GM06990 (cell line): ENCODE results near the gene CRYBB3.

Experiments
- DNase-seq: peaks from one replicate; pipeline ENCODE4 v3.0.0-alpha.2; 2011; ENCODE audit not compliant: insufficient read length; ENCODE audit errors: extremely low read depth
- H3K27me3 ChIP-seq: replicated peaks from 2 replicates; pipeline ENCODE4 v1.6.0; 2011; ENCODE audit warnings: low read length; ENCODE audit not compliant: control insufficient read depth, insufficient read depth
- H3K36me3 ChIP-seq: 2 replicates; pipeline ENCODE4 v1.5.1; 2011; ENCODE audit warnings: low read length; ENCODE audit not compliant: control insufficient read depth, insufficient read depth
- H3K4me3 ChIP-seq: replicated peaks from 2 replicates; pipeline ENCODE4 v1.5.1; 2011; ENCODE audit warnings: low read depth, mild to moderate bottlenecking, control low read depth, low read length
- TF ChIP-seq, protein P1 (sequence below): IDR thresholded peaks from 2 replicates; pipeline ENCODE4 v1.5.1; 2011; ENCODE audit warnings: low read length, control low read depth, mild to moderate bottlenecking, inconsistent platforms; ENCODE audit not compliant: insufficient read depth, poor library complexity, severe bottlenecking

Gene CRYBB3

DNA sequence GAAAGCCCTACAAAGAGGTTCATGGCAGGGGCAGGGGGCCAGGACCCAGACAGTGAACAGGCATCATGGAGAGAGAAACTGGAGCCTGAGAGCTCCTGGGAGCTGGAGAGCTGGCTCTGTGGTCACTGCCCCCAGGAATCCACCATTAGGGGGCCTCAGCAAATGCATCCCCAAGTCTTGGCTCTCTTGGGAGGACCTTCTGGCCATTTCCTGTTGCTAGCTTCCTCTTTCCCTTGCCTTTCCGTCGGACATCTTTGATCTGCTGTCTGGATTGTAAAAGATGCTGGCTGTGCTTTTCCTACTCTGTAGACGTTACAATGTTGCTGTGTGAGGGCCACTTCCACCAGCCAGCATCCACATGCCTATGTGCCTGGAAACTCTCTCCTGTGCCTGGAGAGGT, 12.7 kb downstream of the CRYBB3 start:
- H3K27me3 ChIP-seq: no peaks in the 10 kb centered on the region
- no peak for DNase-seq
- H3K4me3 ChIP-seq: no peak overlapping the region
- no peaks in the 10 kb centered on the region for H3K36me3 ChIP-seq
- TF ChIP-seq, protein P1, sequence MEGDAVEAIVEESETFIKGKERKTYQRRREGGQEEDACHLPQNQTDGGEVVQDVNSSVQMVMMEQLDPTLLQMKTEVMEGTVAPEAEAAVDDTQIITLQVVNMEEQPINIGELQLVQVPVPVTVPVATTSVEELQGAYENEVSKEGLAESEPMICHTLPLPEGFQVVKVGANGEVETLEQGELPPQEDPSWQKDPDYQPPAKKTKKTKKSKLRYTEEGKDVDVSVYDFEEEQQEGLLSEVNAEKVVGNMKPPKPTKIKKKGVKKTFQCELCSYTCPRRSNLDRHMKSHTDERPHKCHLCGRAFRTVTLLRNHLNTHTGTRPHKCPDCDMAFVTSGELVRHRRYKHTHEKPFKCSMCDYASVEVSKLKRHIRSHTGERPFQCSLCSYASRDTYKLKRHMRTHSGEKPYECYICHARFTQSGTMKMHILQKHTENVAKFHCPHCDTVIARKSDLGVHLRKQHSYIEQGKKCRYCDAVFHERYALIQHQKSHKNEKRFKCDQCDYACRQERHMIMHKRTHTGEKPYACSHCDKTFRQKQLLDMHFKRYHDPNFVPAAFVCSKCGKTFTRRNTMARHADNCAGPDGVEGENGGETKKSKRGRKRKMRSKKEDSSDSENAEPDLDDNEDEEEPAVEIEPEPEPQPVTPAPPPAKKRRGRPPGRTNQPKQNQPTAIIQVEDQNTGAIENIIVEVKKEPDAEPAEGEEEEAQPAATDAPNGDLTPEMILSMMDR: no peak

GRCh38 chr22:25213221-25213620, 13.6 kb downstream of the CRYBB3 start:
- TF ChIP-seq, protein P1: no peak

GRCh38 chr22:25216230-25216629, 16.6 kb downstream of the CRYBB3 start:
- no peak for DNase-seq
- no peak overlapping the region for H3K4me3 ChIP-seq
- H3K27me3 ChIP-seq: no peaks in the 10 kb centered on the region
- TF ChIP-seq, protein P1: no peak
- no peaks in the 10 kb centered on the region for H3K36me3 ChIP-seq

More at GRCh38 chr22:25213221-25213620, 13.6 kb downstream of the CRYBB3 start:
- Histone ChIP-seq H3K36me3 (no peaks in the 10 kb centered on the region), H3K27me3 (no peaks in the 10 kb centered on the region), H3K4me3 (no peak overlapping the region)
- no peak for DNase-seq

DNA sequence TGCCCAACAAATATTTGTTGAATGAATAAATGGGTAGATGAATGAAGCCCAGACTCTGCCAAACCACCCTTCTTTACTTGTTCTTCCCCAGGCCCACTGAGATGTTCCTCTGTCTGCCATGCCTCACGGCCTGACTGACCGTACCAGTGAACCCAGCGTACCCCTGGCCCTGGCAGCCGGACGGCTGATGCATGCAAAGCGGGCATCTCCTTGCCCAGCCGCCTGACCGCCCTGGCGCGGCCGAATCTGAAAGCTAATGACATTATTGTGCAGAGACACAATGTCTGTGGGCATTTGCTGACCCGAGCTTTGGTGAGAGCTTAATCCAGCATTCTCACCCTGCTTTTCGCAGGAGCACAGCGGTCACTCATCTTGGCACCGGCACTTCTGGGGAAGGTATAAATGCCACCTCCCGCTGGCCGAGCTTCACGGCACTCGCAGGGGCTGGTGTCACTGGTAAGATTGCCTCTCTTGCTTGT, 19.6 kb downstream of the CRYBB3 start, which contains the start of gene CRYBB2:
CRYBB2 (plus strand) TSS at position 429 of the 479 bp plus-strand sequence. CDS start 1,791 bp downstream, outside the sequence.
- H3K4me3 ChIP-seq: no peak within 1 kb of the TSS

DNA sequence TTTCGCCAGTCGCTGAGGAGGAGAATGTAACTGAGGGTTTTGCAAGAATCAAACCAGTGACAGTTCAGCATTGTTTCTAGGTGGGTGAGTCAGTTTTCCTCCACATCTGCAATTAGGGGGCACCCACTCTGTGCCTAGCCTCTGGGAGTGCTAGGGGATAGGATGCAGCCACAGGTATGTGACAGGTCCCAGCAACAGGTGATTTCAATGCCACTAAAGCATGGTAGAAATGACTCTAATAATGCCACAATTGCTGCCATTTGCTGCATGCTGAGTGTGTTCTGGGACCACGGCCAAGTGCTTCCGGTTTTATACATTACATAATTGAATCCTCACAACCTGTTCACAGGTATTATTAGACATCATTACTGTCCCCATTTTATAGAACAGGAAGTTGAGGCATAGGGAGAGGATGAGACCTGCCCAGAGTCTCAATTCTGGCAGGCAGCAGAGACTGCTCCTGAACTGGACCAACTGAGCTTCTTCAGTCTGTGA, 20.3 kb downstream of the CRYBB3 start:
- DNase-seq: no peak
- H3K36me3 ChIP-seq: no peaks in the 10 kb centered on the region
- H3K4me3 ChIP-seq: no peak overlapping the region
- TF ChIP-seq, protein P1: no peak
- no peaks in the 10 kb centered on the region; the same call in 1 of the 2 replicates for H3K27me3 ChIP-seq

More for the DNA sequence above, 19.6 kb downstream of the CRYBB3 start, which contains the start of gene CRYBB2:
- Histone ChIP-seq H3K27me3 (no peaks in the 10 kb centered on the region; the same call in 1 of the 2 replicates), H3K36me3 (no peaks in the 10 kb centered on the region)
- TF ChIP-seq, protein P1: no peak
- no peak for DNase-seq
